Uterus (tissue), 4 donors: ENCODE data around the gene SLCO3A1. TPM values are rescaled to one million over a fixed set of nuclear protein-coding genes. Genes with fewer than 3 reads are reported as not detected.

Experiments
- DNase-seq, 2 donors: peaks; one replicate each; pipeline ENCODE4 v3.0.0-alpha.2; 2019 to 2020
- H3K27ac ChIP-seq, 2 donors: fragments of 200-600 bp; sonication (generic); 1 replicate in 1 of 2; 2 replicates in 1 of 2; pipeline ENCODE4 v1.5.1; 2016 to 2018
- H3K27me3 ChIP-seq, 2 donors: fragments of 200-600 bp; sonication (generic); one replicate each; pipeline ENCODE4 v1.5.1; 2018 to 2019; ENCODE audit warnings: control low read depth in 1 of 2
- H3K36me3 ChIP-seq, 2 donors: fragments of 200-600 bp; sonication (generic); one replicate each; pipeline ENCODE4 v1.5.1; 2019; ENCODE audit warnings: control low read depth in 1 of 2
- H3K4me1 ChIP-seq, 2 donors: fragments of 200-600 bp; sonication (generic); one replicate each; pipeline ENCODE4 v1.5.1; 2018 to 2019; ENCODE audit warnings: control low read depth in 1 of 2
- H3K4me3 ChIP-seq, 2 donors: fragments of 200-600 bp; sonication (generic); 1 replicate in 1 of 2; 2 replicates in 1 of 2; pipeline ENCODE4 v1.5.1; 2018 to 2019; ENCODE audit warnings: mild to moderate bottlenecking in 1 of 2
- H3K9me3 ChIP-seq, 2 donors: fragments of 200-600 bp; sonication (generic); one replicate each; pipeline ENCODE4 v1.5.1; 2019; ENCODE audit warnings: control low read depth in 1 of 2
- POLR2A ChIP-seq, 2 donors: fragments of 450-650 bp; IDR thresholded peaks; one replicate each; pipeline ENCODE4 v1.6.1; 2016; ENCODE audit warnings: antibody characterized with exemption in 2 of 2, mild to moderate bottlenecking in 1 of 2, moderate library complexity in 1 of 2
- intact Hi-C: fragments of 100-400 bp; cut with DNase I; formaldehyde crosslinking; loops from one replicate; pipeline ENCODE4 v1.15.1; 2023; ENCODE audit warnings: low total_unique reads
- total RNA-seq, 4 donors: library from RNA; depleted of rRNA in 3 of 4; stranded (reverse); fragments of >200 nt in 3 of 4; gene quantifications; one replicate each; pipeline versions ENCODE4 v1.1.0 to v1.2.4, GENCODE V29; 2014 to 2023
- TF ChIP-seq, protein P1 (sequence below), 4 experiments: fragments of 200-600 bp in 2 of 4; fragments of 450-650 bp in 2 of 4; sonication (generic) in 2 of 4; IDR thresholded peaks; one replicate each; pipeline ENCODE4 v1.5.1; 2016 to 2019; ENCODE audit warnings: antibody characterized with exemption in 4 of 4, mild to moderate bottlenecking in 2 of 4, moderate library complexity in 1 of 4
- donor health status: DM: yes; HTN: yes; CAD: no.

Gene SLCO3A1
- total RNA-seq, 4 donors from 2014 or later, result 4.4 to 26.1 (median 9.5) TPM

DNA sequence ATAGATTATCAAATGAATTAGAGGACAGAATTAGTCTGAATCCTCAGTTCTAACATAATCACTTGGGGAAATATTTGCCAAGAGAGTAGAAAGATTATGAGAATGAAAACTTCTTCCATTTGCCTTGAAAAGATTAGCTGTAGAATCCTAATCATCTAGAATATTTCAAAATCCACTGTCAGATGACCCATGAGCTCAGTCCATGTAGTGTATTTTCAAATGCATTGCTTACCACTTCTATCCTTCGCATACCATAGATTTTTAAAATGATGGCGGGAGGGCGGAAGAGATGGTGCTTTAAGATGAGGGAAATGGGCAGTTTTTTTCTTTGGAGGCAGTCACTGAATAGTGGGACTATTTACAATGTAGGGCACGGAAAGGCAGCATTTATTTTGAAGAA lies 136.3 kb downstream of the SLCO3A1 start:
- Histone ChIP-seq H3K27ac (no peak overlapping the region), H3K9me3 (no peaks in the 10 kb centered on the region), H3K36me3 (no peaks in the 10 kb centered on the region), H3K27me3 (no peaks in the 10 kb centered on the region), H3K4me1 (peaks cover 0 to 3% of the 10 kb centered on the region in 2 donors), H3K4me3 (no peak overlapping the region)
- intact Hi-C loops, result no loop called here
- TF ChIP-seq, protein P1, sequence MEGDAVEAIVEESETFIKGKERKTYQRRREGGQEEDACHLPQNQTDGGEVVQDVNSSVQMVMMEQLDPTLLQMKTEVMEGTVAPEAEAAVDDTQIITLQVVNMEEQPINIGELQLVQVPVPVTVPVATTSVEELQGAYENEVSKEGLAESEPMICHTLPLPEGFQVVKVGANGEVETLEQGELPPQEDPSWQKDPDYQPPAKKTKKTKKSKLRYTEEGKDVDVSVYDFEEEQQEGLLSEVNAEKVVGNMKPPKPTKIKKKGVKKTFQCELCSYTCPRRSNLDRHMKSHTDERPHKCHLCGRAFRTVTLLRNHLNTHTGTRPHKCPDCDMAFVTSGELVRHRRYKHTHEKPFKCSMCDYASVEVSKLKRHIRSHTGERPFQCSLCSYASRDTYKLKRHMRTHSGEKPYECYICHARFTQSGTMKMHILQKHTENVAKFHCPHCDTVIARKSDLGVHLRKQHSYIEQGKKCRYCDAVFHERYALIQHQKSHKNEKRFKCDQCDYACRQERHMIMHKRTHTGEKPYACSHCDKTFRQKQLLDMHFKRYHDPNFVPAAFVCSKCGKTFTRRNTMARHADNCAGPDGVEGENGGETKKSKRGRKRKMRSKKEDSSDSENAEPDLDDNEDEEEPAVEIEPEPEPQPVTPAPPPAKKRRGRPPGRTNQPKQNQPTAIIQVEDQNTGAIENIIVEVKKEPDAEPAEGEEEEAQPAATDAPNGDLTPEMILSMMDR (IDR thresholded peaks at IDR 0.05), result no peak
- TF ChIP-seq POLR2A (IDR thresholded peaks at IDR 0.05), result no peak
- DNase-seq, result no peak

DNA sequence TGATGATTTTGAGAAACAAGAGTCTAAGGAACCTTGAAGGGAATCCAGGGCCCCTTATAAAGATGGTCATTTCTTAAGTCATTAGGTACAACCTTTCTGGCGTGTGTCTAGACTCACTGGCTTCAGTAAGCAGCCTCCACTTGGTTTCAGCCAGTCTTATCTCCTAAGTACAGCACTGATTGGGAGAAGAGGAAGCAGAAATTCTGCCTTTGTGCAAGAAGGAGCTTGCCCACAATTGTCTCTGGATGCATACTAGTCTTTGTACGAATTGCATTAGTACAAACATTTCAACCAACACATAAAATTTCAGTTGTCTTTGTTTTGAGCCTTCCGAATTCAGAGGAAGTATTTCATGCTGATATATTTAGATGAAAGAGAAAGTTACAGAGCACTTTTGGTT lies 139.4 kb downstream of the SLCO3A1 start:
- no peaks in the 10 kb centered on the region for H3K27me3 ChIP-seq
- TF ChIP-seq, protein P1 (IDR thresholded peaks at IDR 0.05), result no peak
- TF ChIP-seq POLR2A (IDR thresholded peaks at IDR 0.05), result no peak
- DNase-seq, result no peak
- H3K36me3 ChIP-seq, result no peaks in the 10 kb centered on the region
- H3K9me3 ChIP-seq, result no peaks in the 10 kb centered on the region
- H3K4me1 ChIP-seq, result no peaks in the 10 kb centered on the region
- intact Hi-C loops, result no loop called here
- no peak overlapping the region for H3K4me3 ChIP-seq
- H3K27ac ChIP-seq, result no peak overlapping the region

DNA sequence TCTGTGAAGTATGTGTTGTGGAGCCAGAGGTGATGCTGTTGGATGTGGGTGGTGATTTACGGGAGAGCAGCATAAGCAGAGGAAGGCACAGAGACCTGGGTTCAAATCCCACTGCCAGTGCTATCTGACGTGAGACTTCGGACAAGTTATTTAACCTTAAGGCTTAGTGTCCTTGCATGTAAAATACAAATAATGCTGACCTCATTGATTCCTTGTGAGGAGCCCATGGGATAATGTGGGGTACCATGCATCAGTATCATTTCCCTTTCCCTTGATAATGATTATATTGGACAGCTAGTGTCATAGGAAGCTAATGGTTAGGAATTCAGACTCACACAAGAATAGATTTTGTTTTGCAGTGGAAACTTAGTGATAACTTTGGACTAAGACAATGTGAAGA lies 141.6 kb downstream of the SLCO3A1 start:
- intact Hi-C loops, result no loop called here
- H3K27me3 ChIP-seq, result no peaks in the 10 kb centered on the region

DNA sequence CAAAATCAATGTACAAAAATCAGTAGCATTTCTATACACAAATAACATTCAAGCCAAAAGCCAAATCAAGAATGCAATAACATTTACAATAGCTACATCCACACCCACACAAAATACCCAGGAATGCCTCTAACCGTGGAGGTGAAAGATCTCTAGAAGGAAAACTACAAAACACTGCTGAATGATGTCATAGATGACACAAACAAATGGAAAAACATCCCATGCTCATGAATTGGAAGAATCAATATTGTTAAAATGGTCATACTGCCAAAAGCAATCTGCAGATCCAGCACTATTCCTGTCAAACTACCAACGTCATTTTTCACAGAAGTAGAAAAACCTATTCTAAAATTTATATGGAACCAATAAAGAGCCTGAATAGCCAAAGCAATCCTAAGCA lies 143.7 kb downstream of the SLCO3A1 start:
- Histone ChIP-seq H3K27ac (no peak overlapping the region), H3K4me1 (no peaks in the 10 kb centered on the region), H3K36me3 (no peaks in the 10 kb centered on the region), H3K9me3 (no peaks in the 10 kb centered on the region), H3K27me3 (no peaks in the 10 kb centered on the region), H3K4me3 (no peak overlapping the region)
- intact Hi-C loops, result no loop called here
- TF ChIP-seq, protein P1 (IDR thresholded peaks at IDR 0.05), result no peak
- no peak for TF ChIP-seq POLR2A (IDR thresholded peaks at IDR 0.05)
- DNase-seq, result no peak

More for the DNA sequence above, 141.6 kb downstream of the SLCO3A1 start:
- Histone ChIP-seq H3K27ac (no peak overlapping the region), H3K4me3 (no peak overlapping the region), H3K36me3 (no peaks in the 10 kb centered on the region), H3K4me1 (no peaks in the 10 kb centered on the region), H3K9me3 (no peaks in the 10 kb centered on the region)
- DNase-seq, result no peak
- no peak for TF ChIP-seq POLR2A (IDR thresholded peaks at IDR 0.05)
- TF ChIP-seq, protein P1 (IDR thresholded peaks at IDR 0.05), result no peak

DNA sequence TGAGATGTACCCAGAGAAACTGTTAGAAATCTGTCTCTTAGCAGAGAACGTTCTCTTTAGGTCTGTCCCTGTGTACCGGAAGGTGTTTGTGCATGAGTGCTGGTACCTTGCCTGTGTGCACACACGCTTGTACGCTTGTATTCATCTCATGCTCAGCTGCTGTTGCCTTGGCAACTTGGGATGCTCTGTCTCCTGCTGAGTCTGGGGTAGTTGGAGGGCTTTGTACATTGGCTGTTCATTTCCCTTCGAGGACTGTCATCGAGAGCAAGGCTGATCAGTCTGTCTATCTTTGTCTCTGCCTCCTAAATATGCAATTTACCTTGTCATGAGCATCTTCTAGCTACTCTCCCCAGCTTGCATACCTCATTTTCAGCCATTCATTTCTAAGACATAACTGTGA lies 147.2 kb downstream of the SLCO3A1 start:
- TF ChIP-seq, protein P1 (IDR thresholded peaks at IDR 0.05), result no peak
- TF ChIP-seq POLR2A (IDR thresholded peaks at IDR 0.05), result no peak
- no peaks in the 10 kb centered on the region for H3K4me1 ChIP-seq
- H3K4me3 ChIP-seq, result no peak overlapping the region
- no peaks in the 10 kb centered on the region for H3K27me3 ChIP-seq
- DNase-seq, result no peak
- no peaks in the 10 kb centered on the region for H3K9me3 ChIP-seq
- intact Hi-C loops, result no loop called here
- no peaks in the 10 kb centered on the region for H3K36me3 ChIP-seq
- H3K27ac ChIP-seq, result no peak overlapping the region
